PC-3 (cell line): ENCODE results near the gene DNAH10.

Experiments used
- CTCF ChIP-seq: fragments of 300-600 bp; sonication (generic); conservative IDR thresholded peaks from 2 replicates; pipeline ENCODE4 v1.5.1; 2017; ENCODE audit warnings: antibody characterized with exemption, low read depth, mild to moderate bottlenecking, low read length
- EZH2phosphoT487 ChIP-seq: fragments of 300-600 bp; sonication (generic); IDR thresholded peaks from 2 replicates; pipeline ENCODE4 v1.6.1; 2018; ENCODE audit warnings: mild to moderate bottlenecking, antibody characterized with exemption, low read length, borderline replicate concordance

GRCh38 chr12:123973552-123974341, 211.6 kb downstream of the DNAH10 start:
- no peak for TF ChIP-seq CTCF
- TF ChIP-seq EZH2phosphoT487 = no peak
